ENCODE measurements around the gene PDZD2.

PDZD2 gene

GRCh38 chr5:32157078-32157477, 518.1 kb downstream of the PDZD2 start:
- no peak for FAIRE-seq

GRCh38 chr5:32158679-32158975, 519.7 kb downstream of the PDZD2 start:
- FAIRE-seq, result no peak

GRCh38 chr5:32159328-32160072, 520.6 kb downstream of the PDZD2 start:
- FAIRE-seq, result no peak

GRCh38 chr5:32160228-32160627, 521.3 kb downstream of the PDZD2 start:
- no peak for FAIRE-seq
